Germinal center (tissue), 1 donor: ENCODE data around the gene NAIP.
"Not testable (repeated sequence)": the region's sequence is repeated elsewhere in the genome, so short reads cannot be mapped to it uniquely, and the experiment has no call there.

Experiments
- DNase-seq: peaks from one replicate; pipeline ENCODE4 v3.0.0; 2012; ENCODE audit warnings: mixed read lengths, low spot score

Gene NAIP, protein sequence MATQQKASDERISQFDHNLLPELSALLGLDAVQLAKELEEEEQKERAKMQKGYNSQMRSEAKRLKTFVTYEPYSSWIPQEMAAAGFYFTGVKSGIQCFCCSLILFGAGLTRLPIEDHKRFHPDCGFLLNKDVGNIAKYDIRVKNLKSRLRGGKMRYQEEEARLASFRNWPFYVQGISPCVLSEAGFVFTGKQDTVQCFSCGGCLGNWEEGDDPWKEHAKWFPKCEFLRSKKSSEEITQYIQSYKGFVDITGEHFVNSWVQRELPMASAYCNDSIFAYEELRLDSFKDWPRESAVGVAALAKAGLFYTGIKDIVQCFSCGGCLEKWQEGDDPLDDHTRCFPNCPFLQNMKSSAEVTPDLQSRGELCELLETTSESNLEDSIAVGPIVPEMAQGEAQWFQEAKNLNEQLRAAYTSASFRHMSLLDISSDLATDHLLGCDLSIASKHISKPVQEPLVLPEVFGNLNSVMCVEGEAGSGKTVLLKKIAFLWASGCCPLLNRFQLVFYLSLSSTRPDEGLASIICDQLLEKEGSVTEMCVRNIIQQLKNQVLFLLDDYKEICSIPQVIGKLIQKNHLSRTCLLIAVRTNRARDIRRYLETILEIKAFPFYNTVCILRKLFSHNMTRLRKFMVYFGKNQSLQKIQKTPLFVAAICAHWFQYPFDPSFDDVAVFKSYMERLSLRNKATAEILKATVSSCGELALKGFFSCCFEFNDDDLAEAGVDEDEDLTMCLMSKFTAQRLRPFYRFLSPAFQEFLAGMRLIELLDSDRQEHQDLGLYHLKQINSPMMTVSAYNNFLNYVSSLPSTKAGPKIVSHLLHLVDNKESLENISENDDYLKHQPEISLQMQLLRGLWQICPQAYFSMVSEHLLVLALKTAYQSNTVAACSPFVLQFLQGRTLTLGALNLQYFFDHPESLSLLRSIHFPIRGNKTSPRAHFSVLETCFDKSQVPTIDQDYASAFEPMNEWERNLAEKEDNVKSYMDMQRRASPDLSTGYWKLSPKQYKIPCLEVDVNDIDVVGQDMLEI (N-terminal part only)

GRCh38 chr5:71025289-71025953 lies at the start of gene NAIP:
TSS of gene NAIP (minus strand) at chr5:71025339. CDS start at chr5:71012915, 12,424 bp downstream.
- DNase-seq: not testable (repeated sequence)

- DNase-seq: not testable (repeated sequence)
Measured at GRCh38 chr5:71067262-71067928, 42.3 kb upstream of the NAIP start, which contains the start of gene GTF2H2. TSS of gene GTF2H2 (minus strand) at chr5:71067676. CDS start at chr5:71062763, 4,913 bp downstream.

DNA sequence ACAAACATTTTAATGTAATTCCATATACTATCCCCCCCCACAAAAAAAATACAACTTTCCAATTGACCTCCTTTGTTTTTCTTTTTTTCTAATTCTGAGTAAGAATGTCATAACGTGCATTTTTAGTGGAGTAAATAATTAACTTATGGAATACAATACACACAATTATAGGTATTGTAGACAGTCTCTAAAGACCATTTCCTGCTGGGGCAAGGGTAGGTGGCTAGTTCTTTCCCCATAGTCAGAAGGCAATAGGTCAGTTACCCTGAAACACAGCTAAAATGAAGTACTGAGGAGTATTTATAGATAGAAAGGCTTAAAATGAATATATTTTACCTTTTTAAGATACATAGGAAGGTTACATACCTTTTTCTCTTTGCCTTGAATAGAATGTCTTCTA lies 36.2 kb upstream of the NAIP start:
- DNase-seq: not testable (repeated sequence)

GRCh38 chr5:71059426-71059825 lies 34.3 kb upstream of the NAIP start:
- DNase-seq: not testable (repeated sequence)

DNA sequence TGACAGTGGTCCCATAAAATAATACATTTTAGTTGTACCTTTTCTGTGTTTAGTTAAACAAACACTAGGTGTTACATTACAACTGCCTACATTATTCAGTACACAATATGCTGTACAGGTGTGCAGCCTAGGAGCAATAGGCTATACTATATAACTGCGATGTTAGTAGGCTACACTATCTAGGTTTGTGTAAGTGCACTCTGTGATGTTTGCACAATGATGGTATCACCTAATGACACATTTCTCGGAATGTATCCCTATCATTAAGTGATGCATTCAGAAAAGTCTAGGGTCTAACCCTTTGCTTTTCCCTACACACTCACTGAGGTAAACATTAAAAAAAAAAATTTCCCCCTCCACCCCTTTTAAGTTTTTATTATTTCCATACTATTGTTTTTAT lies 19.7 kb upstream of the NAIP start:
- DNase-seq: not testable (repeated sequence)

DNA sequence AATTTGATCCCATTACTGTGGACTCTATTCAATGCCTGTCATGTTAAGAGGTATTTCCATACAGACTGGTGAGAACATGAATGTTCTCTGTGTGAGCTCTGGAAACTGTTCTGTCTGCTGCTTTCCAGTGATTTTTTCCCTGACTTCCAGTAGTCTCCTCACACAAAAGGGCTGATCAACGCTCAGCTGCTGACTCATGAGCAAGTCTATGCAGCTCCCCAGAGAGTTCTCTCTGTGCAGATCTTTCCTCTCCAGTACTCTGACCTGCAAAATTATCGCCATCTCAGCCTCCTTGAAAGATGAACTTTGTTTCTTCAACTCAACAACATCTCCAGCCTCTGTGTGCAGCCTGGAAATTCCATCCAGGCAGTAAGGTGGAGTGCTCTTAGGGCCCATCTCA lies 19.0 kb upstream of the NAIP start:
- not testable (repeated sequence) for DNase-seq

GRCh38 chr5:71031046-71031776 lies 6.1 kb upstream of the NAIP start:
- DNase-seq: not testable (repeated sequence)

- DNase-seq: not testable (repeated sequence)
Measured at GRCh38 chr5:71020643-71021042, 4.5 kb downstream of the NAIP start.

- DNase-seq: not testable (repeated sequence)
Measured at GRCh38 chr5:71018376-71019005, 6.6 kb downstream of the NAIP start.

GRCh38 chr5:71014176-71014575 lies 11.0 kb downstream of the NAIP start:
- DNase-seq: no peak

- DNase-seq: no peak
Measured at GRCh38 chr5:71013575-71013974, 11.6 kb downstream of the NAIP start.

GRCh38 chr5:71011194-71011792 lies 13.8 kb downstream of the NAIP start:
- no peak for DNase-seq

GRCh38 chr5:71006983-71007382 lies 18.2 kb downstream of the NAIP start:
- not testable (repeated sequence) for DNase-seq

DNA sequence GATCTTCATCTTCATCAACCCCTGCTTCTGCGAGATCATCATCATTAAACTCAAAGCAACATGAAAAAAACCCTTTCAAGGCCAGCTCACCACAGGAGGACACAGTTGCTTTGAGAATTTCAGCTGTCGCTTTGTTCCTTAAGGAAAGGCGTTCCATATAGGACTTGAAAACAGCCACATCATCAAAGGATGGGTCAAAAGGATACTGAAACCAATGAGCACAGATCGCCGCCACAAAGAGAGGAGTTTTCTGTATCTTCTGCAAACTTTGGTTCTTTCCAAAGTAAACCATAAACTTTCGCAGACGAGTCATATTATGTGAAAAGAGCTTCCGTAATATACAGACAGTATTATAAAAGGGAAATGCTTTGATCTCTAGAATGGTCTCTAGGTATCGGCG lies 40.3 kb downstream of the NAIP start:
- not testable (repeated sequence) for DNase-seq

DNA sequence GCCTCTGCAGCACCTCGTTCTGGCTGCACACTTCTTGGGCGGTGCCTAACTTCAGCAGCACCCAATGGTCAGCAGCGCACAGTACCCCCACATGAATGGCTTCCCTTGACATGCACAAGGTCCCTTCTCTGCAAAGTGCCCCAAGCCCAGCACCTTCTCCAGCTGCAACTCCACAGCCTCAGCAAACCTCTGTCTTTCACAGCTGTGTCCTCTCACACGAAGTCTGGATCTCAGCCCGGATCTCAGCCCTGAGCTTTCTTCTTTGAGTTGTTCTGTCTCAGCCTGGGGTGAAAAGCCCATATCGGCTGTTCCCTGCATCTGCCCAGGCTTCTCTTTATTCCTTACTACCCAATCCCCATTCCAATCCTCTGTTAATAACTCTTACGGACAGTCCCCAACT lies 57.9 kb downstream of the NAIP start:
- DNase-seq: not testable (repeated sequence)

DNA sequence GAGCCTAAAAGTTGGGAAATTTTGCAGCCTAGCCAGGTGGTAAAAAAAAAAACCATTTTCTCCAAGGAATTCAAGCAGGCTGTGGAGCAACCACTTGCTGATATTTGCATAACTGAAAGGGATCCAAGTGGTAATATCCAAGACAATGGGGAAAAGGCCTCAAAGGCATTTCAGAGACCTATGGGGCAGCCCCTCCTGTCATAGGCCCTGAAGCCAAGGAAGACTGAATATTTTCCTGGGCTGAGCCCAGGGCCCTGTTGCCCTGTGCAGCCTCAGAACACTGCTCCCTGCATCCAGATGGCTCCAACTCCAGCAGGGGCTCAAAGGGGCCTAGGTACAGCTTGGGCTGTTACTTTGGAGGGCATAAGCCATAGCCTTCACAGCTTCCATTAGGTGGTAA lies 60.6 kb downstream of the NAIP start:
- not testable (repeated sequence) for DNase-seq

DNA sequence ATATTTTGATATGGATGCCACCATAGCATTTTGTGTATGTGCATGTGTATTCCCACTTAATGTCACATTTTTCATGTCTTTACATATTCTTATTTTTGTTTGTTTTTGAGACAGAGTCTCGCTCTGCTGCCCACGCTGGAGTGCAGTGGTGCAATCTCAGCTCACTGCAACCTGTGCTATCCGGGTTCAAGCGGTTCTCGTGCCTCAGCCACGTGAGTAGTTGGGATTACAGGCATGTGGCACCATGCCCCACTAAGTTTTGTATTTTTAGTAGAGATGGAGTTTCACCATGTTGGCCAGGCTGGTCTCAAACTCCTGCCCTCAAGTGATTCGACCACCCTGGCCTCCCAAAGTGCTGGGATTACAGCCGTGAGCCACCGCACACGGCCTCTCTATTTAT lies 72.1 kb downstream of the NAIP start:
- not testable (repeated sequence) for DNase-seq

GRCh38 chr5:70932560-70932959 lies 92.6 kb downstream of the NAIP start:
- not testable (repeated sequence) for DNase-seq

DNA sequence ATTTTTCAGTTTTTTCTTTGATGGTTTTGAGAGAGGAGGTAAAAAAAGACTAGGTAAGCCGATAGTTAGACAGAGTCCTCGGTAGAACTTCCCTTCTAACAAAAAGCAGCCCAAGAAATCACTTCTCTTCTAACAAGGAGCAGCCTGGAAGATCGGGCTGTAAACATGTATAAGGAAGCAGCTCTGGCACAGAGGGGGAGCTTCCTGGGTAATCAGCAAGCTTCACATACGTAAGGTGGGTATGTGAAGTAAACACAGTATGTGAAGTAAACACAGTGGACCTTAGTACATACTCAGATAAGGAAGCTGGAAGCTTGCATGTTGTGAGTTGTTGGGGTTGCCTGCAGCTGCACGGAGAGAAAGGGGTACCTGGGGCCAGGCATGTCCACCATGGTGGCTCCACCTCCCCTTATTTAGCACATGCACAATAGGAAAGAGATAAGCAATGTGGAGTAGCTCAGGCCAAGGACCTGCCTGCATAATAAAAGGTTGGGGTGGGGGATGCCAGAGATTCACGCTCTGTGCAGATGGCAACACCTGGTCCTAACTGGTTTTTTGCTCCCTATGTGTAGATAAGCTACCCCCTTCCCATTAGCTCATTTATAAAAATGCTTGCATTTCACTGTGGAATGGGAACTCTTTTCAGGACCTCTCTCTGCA lies 93.3 kb downstream of the NAIP start:
- not testable (repeated sequence) for DNase-seq
